GM13976 (cell line): ENCODE data around the gene ANTKMT.

Source experiments
- DNase-seq: peaks from one replicate; pipeline ENCODE4 v3.0.0; 2012; ENCODE audit warnings: low spot score
- in situ Hi-C: fragments of 300-500 bp; cut with MboI; formaldehyde crosslinking; loops from one replicate; pipeline ENCODE4 v1.12.0; 2022; ENCODE audit warnings: low sequenced_read_pairs, mixed read lengths, inconsistent platforms; ENCODE audit not compliant: unreplicated experiment
- TF ChIP-seq, protein P1 (sequence below): IDR thresholded peaks from 2 replicates; pipeline ENCODE4 v1.5.1; 2012; ENCODE audit warnings: borderline replicate concordance, mild to moderate bottlenecking; ENCODE audit not compliant: insufficient read depth; ENCODE audit errors: extremely low read depth, missing control alignments, control extremely low read depth

The ANTKMT gene

DNA sequence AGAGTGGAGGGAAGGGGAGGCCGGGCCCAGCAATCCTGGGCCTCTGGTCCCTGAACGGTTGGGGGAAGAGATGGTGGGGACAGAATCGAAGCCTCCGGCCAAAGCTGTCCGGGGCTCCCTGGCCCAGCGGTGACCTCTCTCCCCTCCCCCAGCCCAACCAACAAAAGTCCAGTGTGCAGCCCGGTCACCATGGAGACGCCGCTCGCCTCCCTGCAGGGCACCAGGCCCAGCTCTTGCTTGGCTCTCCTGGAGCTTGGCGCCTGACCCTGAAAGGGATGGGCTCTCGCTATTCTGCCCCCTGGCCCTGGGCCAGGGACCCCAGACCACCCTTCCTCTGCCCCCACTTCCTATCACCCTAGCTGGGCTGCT lies 4.8 kb upstream of the ANTKMT start:
- TF ChIP-seq, protein P1, sequence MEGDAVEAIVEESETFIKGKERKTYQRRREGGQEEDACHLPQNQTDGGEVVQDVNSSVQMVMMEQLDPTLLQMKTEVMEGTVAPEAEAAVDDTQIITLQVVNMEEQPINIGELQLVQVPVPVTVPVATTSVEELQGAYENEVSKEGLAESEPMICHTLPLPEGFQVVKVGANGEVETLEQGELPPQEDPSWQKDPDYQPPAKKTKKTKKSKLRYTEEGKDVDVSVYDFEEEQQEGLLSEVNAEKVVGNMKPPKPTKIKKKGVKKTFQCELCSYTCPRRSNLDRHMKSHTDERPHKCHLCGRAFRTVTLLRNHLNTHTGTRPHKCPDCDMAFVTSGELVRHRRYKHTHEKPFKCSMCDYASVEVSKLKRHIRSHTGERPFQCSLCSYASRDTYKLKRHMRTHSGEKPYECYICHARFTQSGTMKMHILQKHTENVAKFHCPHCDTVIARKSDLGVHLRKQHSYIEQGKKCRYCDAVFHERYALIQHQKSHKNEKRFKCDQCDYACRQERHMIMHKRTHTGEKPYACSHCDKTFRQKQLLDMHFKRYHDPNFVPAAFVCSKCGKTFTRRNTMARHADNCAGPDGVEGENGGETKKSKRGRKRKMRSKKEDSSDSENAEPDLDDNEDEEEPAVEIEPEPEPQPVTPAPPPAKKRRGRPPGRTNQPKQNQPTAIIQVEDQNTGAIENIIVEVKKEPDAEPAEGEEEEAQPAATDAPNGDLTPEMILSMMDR = no peak
- in situ Hi-C loops = no loop called here
- no peak for DNase-seq

DNA sequence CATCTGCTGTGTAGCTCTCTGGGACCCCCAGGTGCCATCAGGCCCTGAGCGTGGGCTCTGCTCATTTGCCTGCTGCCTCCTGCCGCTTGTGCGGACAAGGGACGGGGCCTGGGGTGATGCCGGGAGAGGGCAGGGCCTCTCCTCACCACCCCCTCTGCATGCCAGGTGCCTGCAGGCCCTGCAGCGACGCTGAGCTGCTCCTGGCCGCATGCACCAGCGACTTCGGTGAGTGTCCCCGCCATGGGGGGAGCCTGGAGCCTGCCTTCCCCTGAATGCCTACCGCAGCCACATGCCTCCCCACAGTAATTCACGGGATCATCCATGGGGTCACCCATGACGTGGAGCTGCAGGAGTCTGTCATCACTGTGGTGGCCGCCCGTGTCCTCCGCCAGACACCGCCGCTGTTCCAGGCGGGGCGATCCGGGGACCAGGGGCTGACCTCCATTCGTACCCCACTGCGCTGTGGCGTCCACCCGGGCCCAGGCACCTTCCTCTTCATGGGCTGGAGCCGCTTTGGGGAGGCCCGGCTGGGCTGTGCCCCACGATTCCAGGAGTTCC lies 4.1 kb upstream of the ANTKMT start:
- TF ChIP-seq, protein P1 = no peak
- DNase-seq = no peak
- in situ Hi-C loops = no loop called here

DNA sequence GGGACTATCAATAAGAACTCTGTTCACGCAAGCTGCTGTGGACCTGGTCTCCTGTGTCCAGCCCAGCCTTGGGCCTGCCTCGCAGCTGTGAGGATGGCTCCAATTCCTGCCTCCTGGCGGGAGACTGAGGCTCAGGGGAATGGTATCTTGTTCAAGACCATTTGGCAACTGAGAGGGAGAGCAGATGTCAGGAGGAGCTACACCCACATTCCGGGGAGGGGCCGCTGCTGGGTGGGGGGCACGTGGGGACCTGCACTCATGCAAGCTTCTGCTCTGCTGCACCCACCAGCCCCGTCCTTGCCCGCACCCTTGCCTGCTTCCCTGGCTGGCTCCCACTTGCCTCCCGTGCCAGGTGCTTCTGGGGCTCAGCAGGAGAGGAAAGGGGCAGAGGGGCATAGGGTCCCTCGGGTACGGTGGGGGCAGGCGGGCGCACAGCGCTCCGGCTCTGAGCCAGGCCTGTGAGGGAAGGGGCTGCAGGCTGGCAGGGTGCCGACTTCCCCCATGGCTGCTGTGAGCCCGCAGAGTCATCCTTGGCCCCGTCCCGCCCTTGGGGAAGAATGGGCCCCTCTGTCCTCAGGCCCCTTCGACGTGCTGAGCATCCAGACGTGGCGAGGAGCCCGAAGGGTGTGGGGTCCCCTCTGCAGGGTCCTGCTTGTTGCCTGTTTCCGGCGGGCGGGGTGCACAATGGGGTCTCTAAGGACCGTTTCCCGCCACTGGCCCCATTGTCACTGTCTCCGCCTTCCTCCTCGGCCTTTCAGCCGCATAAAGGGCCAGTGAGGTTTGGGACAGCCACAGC lies 3.3 kb upstream of the ANTKMT start:
- TF ChIP-seq, protein P1 = no peak
- in situ Hi-C loops = no loop called here
- no peak for DNase-seq

DNA sequence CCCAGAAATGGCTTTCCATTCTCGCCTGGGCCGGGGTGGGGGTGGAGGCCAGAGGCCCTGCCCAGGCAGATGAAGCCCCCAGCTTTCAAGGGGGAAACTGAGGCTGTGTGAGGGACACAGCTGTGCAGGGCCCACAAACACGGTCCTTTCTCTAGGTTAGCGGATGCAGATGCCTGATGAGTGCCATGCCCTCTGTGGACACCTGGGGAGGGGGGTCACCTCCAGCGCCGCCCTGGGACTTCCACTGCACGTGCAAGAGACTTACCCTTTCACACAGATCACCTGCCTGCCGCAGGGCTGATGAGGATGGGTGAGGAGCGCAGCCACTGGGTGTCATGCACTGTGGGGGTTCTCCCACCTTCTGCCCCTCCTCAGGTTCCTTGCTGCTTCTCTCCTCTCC lies 2.6 kb upstream of the ANTKMT start:
- no peak for DNase-seq
- TF ChIP-seq, protein P1 = no peak
- in situ Hi-C loops = no loop called here

DNA sequence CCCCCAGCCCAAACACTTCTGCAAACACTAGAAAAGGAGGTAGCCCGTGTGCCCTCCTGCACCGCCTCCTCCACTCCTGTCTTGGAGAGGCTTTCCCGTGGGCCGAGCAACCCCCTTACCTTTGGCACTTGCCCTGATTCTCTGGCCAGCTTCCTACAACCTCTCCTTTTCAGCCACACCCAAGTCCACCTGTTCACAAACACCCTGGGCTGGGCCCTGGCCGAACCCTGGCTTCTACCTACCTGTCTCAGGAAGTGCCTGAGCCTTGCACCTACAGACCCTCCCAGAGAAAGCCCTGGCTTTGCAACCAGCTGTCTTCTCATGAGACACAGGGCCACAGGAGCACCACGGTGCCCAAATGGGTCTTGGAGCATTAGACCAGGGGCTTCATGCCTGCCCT lies 2.0 kb upstream of the ANTKMT start:
- TF ChIP-seq, protein P1 = no peak
- in situ Hi-C loops = no loop called here
- DNase-seq = no peak

DNA sequence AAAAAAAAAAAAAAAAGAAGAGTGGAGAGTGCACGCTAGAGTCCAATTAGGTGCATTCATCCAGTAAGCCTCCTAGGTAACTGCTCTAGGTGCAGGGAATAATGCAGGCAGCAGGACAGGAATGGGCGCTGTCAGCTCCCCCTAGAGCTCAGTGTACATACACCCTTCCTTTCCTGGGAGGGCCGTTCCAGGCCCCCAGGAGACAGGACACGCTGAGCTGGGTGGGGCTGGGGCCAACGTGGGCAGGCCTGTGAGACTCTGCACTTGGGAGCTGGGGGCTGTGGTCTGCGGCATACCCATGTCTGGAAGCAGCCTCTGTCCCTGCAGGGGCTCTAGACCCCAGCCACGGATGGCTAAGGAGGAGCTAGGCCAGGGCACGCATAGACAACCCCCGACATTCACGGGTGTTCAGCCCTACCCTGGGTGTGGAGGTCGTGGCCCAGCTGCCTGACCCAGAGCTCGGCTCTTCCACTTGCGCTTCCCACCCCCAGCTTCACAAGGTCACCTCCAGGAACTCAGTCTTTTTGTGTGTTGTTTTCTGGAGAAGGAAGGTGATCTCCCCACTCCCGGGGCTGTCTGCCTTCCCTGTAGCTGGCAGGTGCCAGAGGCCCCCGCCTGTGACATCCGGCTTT lies 1.0 kb upstream of the ANTKMT start:
- DNase-seq = no peak
- TF ChIP-seq, protein P1 = no peak
- in situ Hi-C loops = no loop called here
